Thyroid gland (tissue), 4 donors: ENCODE results near the gene TMEM221.

Experiments
- CTCF ChIP-seq, 6 experiments: fragments of 200-600 bp in 3 of 6; fragments of 450-650 bp in 3 of 6; sonication (generic) in 3 of 6; IDR thresholded peaks; one replicate each; pipeline ENCODE4 v1.5.1; 2016 to 2019; ENCODE audit warnings: antibody characterized with exemption in 6 of 6, mild to moderate bottlenecking in 2 of 6, inconsistent platforms in 1 of 6, moderate library complexity in 1 of 6
- POLR2A ChIP-seq, 2 donors: fragments of 450-650 bp; IDR thresholded peaks; one replicate each; pipeline ENCODE4 v1.6.1; 2017; ENCODE audit warnings: antibody characterized with exemption in 2 of 2, mild to moderate bottlenecking in 2 of 2, moderate library complexity in 1 of 2

GRCh38 chr19:17414097-17414496 lies 34.4 kb downstream of the TMEM221 start:
- no peak for TF ChIP-seq CTCF (IDR thresholded peaks at IDR 0.05)
- no peak for TF ChIP-seq POLR2A (IDR thresholded peaks at IDR 0.05)
